ENCODE measurements around the gene DTNA. TPM values are rescaled to one million over a fixed set of nuclear protein-coding genes. Genes with fewer than 3 reads are reported as not detected.
A peak's percentile ranks its signal among the peaks of the same experiment; 100 is the strongest.

The DTNA gene
- total RNA-seq, 1 donor from 2014 or later: 55.7 TPM

- DNase-seq (ENCODE audit: low spot score): no peak
Measured at GRCh38 chr18:34767601-34768027, 57.5 kb downstream of the DTNA start.

- no peak for DNase-seq (ENCODE audit: low spot score)
Measured at GRCh38 chr18:34771958-34772357, 61.9 kb downstream of the DTNA start.

DNA sequence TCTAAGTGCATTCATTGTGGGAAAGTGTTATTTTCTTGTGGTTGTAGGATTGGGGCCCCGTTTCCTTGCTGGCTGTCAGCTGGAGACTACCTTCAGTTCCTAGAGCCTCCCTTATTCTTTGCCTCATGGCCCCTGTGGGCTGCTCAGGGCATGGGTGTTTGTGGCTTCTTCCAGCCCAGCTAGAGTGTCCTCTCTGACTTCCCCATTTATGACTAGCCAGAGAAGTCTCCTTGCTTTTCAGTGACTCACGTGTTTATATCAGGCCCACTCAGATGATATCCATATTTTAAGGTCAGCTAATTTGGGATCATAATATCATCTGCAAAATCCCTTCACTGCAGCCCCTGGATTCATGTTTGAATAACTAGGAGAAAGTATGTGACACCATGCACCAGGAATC, 62.8 kb downstream of the DTNA start:
- DNase-seq (ENCODE audit: low spot score): no peak

DNA sequence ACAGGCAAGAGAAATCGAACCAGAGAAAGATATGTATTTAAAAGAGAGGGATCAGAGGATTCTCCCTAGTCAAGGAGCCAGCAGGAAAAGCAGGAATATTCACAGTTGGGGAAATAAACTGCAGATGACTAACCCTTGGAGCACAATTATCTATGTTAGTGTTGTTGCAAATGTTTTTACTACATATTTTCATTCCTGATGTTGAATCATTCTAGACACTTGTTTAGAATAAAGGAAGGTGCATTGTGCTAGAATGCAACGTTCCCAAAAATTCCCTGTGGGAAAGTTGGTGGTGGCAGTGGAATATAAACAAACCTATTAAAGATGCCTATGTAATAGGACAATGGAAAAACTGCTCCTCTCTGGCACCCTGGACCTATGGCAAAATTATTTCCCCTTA, 63.3 kb downstream of the DTNA start:
- DNase-seq (ENCODE audit: low spot score): no peak

DNA sequence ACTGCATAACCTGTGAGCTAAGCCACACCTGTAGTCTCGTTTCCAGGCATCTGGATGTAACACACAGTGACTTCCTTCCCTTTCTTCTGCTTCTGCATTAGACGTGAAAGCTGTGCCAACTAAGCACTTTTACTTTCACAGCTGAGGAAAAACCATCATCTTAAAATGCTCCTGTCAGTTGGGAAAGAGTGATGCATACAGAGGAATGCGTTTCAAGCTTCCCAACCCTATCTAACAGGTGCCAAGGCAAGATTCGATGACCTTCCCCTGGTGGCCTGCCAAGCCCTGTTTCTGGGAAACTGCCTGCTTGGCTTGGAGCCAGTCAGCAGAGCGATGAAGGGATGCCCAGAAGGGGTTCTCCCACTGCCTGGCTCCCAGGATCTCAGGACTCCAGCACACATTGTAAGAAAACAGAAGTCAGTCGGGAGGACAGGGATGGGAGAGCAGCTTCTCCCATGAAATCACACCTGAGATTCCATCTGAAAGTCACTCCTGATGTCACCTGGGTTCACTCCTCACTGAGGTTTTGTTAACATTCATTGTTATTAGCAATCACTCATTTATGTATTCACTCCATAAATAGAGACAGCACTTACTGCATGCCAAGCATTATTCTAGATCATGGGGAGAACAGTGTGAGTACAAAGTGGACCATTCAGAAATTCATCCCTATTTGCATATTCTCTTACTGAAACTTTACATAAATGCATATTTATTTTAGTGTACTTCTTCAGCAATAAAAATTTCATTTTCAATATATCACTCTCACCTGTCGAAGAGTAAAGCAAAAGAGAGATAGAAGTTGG, 64.1 kb downstream of the DTNA start:
- peak; percentile 52 for DNase-seq (ENCODE audit: low spot score)

- DNase-seq (ENCODE audit: low spot score): no peak
Measured at GRCh38 chr18:34775461-34775860, 65.4 kb downstream of the DTNA start.

GRCh38 chr18:34779112-34779511, 69.0 kb downstream of the DTNA start:
- no peak for DNase-seq (ENCODE audit: low spot score)

DNA sequence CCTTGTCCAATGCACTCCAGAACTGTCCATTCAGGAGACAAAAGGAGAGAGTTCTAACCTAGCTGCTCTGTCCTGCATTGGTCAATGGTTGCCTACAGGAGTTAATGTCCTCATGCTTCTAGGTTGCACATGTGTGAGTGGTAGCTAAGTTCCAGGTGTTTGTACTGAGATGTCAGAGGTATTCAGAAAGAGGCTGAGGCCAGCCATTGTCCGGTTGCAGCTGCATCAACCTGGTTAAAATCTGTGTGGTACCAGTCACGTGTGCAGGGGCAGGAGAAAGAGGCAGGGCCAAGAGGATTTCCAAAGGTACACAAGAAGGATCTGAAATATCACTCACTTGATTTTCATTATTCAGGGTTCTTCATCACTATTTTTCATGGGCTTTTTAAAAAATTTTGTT, 70.8 kb downstream of the DTNA start:
- DNase-seq (ENCODE audit: low spot score): no peak

GRCh38 chr18:34783501-34783900, 73.4 kb downstream of the DTNA start:
- DNase-seq (ENCODE audit: low spot score): no peak

- no peak for DNase-seq (ENCODE audit: low spot score)
Measured at GRCh38 chr18:34786162-34786741, 76.2 kb downstream of the DTNA start.

DNA sequence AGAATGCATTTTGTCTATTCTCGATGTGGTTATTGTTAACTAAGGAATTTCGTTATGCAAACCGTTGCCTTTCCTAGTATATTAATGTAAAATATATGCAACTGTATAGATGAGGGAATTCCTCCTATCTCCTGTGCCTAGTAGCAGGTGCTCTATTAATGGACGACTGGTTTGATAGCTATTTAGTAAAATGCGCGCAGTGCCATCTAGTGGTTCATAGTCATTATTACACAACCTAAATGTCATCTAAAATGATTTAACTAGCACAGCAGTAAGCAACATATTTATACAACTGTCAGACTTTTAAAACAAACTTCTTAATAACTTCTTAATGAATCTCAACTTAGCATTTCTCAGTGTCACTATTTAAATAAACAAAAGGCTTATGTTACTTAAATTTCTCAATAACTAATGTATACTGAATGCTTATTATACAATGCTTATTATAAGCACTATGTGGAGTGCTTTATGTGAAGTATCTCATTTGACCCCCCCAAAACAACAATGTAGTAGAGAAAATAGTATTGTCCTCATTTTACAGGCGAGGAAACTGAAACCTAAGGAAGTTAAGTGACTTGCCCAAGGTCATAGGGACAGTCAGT, 77.9 kb downstream of the DTNA start:
- DNase-seq (ENCODE audit: low spot score): no peak

DNA sequence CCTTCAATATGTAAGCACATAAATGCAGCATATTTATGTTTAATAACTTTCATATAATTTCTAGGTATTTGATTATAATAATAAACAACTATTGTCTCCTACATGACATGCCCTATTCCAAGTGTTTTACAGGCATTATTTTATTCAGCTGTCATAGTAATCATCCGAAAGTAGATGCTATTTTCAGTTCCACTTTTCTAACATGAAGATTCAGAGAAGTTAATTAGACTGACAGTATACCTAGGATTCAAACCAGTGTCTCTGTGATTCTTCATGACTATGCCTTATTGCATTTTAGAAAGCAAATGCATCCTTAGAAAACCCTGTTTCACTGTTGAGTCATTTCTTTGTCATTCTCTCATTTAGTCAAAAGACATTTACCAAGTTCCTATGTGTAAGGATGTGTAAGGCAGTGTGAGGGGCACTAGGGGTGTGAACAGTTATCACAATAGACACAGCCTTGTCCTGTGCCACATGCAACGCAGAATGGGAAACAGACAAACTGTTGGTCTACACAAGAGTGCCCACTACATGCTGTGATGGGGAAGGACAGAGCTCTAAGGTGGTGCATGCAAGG, 79.8 kb downstream of the DTNA start:
- DNase-seq (ENCODE audit: low spot score): no peak

DNA sequence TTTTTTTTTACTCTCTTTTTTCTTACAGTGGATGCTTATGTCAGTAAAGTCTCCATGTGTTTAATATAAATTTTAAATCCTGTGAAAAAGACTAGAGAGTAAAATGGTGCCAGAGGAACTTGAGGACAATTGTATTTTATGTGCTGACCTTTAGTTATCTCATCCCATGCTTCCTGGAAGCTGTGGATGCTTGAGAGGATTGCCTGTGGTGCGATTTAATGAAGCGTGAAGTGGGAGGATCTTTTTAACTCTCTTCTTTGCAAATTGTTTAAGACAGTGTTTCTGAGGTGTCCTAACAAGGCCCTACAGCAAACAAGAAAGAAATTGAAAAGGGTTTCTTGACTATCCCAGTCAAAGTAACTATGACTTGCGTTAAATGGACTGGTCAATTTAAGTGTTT, 84.2 kb downstream of the DTNA start:
- DNase-seq (ENCODE audit: low spot score): no peak

DNA sequence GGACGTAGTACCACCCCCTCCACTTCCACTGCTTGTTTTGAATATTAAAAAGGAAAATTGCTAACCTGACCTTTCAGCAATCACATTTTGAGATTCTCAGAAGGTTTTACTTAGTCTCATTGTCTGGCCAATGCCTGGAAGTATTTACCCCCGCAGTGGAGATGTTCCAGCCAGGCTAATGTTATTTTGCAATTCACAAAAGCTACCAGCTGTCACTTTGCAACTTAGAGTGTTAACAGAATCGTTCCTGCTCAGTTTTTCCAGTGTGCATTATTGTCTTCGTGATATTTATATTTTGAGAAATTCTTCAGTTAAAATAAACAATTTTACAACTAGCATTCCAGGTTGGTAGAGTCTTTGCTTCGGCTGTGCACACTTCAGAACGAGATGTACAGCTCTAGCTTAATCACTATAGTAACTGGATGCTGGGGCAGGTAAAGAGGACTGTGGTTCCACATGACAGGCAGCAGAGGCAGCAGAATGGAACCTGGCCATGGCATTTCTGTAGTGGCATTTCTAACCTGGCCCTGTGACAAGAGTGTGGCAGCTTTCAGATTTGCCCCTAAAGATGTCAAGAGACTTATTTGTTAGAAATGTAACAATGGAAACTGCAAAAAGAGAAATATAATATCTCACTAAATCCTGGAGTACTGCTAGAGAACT, 85.1 kb downstream of the DTNA start:
- no peak for DNase-seq (ENCODE audit: low spot score)

GRCh38 chr18:34796035-34796657, 86.0 kb downstream of the DTNA start:
- no peak for DNase-seq (ENCODE audit: low spot score)

GRCh38 chr18:34799291-34799690, 89.2 kb downstream of the DTNA start:
- DNase-seq (ENCODE audit: low spot score): no peak

DNA sequence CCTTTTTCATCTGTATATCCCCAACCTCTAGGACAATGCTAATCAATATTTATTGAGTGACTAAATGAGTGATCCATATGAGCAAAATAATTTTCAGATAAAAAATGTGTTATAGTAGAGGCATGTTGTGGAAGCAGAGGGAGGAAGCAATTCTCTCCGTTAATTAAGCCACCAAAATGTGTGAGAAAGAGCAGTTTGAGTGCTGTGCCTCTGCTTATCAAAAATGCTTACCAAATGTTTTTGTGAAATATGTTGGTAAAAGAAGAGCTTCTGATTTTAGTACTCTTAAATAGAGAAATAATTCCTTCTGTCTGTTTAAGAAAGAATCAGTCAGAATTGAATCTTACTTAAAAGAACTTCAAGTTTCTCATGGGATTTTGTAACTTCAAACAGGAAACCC, 90.3 kb downstream of the DTNA start:
- no peak for DNase-seq (ENCODE audit: low spot score)

DNA sequence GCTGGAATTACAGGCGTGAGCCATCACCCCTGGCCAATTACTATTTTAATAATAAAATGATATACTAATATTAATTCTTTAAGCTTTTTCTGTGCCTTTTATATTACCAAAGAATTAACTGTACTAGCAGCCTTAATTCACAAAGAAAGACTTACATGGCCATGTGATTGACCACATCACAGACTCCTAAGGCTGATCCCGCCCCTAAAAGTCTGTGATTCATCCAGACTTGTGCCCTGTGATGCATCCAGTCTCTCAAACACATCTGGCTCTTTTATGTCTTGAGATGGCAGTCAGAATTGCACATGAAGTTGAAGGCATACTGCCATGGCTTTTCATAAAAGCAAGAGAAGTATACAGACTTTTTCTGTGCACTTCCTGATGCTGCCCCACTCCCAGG, 91.7 kb downstream of the DTNA start:
- DNase-seq (ENCODE audit: low spot score): no peak

DNA sequence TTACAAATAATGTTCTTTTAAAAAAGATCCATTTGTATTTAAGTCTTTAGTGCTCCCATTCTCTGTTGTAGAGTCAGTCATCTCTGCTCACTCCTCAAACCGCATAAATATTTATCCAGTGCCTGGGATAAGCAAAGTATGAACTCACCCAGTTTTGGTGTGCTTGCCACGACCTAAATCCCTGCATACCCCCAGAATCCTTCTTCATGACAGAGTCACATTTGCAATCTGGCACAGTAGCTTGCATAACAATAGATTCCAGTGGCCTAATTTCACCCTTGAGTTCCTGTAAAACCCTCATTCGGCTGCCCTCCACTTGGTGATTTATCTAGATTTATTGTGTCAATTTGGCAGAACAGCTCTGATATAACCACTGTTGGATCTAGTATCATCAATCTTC, 92.9 kb downstream of the DTNA start:
- no peak for DNase-seq (ENCODE audit: low spot score)

DNA sequence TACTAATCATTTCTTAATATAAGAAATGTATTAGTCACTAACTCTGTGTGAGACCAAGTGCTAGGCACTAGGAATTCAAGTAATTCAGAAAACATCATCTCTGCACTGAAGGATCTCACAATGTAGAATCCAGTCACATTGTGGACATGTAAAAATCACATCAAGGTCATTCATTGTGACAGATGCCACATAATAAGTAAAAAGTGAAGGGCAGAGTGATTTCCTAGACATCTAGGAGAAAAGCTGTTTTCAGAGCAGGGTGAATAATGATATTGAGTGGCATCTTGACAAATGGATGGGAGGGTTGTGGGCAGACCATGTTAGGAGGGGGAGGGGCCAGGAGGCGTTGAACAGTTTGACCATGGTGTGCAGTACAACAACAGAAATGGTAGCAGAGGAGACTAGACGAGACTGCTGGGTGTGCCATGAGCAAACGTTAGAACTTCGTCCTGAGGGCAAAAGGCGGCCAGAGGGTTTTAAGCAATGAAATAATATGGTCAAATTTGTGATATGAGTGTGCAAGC, 93.8 kb downstream of the DTNA start:
- no peak for DNase-seq (ENCODE audit: low spot score)

DNA sequence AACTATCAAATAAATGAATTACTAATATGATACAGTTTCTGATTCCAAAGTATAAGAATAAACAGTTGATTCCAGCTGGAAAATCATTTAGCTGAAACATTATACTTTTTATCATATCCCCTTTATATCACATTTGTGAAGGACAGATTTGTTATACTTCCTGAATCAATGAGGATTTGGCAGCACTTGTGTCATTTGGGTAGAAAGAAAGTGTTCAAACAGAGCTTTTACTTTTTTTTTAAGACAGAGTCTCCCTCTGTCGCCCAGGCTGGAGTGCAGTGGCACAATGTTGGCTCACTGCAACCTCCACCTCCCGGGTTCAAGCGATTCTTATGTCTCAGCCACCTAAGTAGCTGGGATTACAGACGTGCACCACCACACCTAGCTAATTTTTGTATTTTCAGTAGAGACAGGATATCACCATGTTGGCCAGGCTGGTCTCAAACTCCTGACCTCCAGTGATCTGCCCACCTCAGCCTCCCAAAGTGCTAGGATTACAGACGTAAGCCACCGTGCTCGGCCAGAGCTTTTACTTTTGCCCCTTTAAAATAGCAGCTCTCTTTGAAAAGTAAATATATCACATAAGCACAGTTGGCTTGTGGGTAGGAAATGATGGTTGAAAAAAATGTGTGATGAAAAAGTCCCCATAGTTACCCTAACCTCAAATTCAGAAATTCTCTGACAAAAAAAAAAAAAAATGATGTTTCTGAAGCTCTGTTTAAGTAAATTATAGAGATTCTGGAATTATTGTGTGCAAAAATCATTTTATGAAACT, 95.2 kb downstream of the DTNA start:
- DNase-seq (ENCODE audit: low spot score): no peak
